IMR-90 (cell line): Measurements from ENCODE around the gene CUBN. TPM values are rescaled to one million over a fixed set of nuclear protein-coding genes. Genes with fewer than 3 reads are reported as not detected.

Experiments used
- ATAC-seq: fragments of 200-7000 bp; cut with Tn5 transposase; 2 replicates; pipeline ENCODE4 v1.9.1; 2020; ENCODE audit warnings: low read depth, mild to moderate bottlenecking, moderate library complexity
- BruUV-seq: library from RNA; stranded (reverse); fragments of 400-500 nt; replicated peaks from 2 replicates; lab custom pipeline; 2021; lab: Mats Ljungman, UMichigan
- CTCF ChIA-PET: fragments of 300-600 bp; formaldehyde crosslinking; extraction: SDS; loops from one replicate; lab custom pipeline; 2021; ENCODE audit warnings: antibody characterized with exemption; lab: Yijun Ruan, JAX
- POLR2A ChIA-PET: fragments of 300-600 bp; sonication (Branson Sonifier 250); formaldehyde crosslinking; loops from one replicate; lab custom pipeline; 2022; ENCODE audit warnings: antibody characterized with exemption; ENCODE audit not compliant: unreplicated experiment; lab: Charles Lee
- DNase-seq: peaks from one replicate; pipeline ENCODE4 v3.0.0; 2013
- H2AFZ ChIP-seq: replicated peaks from 2 replicates; pipeline ENCODE3; 2013; ENCODE audit warnings: low read length, mild to moderate bottlenecking; ENCODE audit not compliant: poor library complexity
- H2AK5ac ChIP-seq: 2 replicates; pipeline ENCODE4 v1.6.1; 2013; ENCODE audit warnings: low read depth, low read length, inconsistent platforms
- H2AK9ac ChIP-seq: replicated peaks from 2 replicates; pipeline ENCODE3; 2013; ENCODE audit warnings: mild to moderate bottlenecking, low read depth, low read length, moderate library complexity; ENCODE audit not compliant: poor library complexity
- H2BK120ac ChIP-seq: 2 replicates; pipeline ENCODE4 v1.6.1; 2013; ENCODE audit warnings: low read depth, low read length, inconsistent platforms
- H2BK15ac ChIP-seq: 3 replicates; pipeline ENCODE4 v1.6.1; 2013; ENCODE audit warnings: low read depth, low read length, inconsistent platforms
- H2BK20ac ChIP-seq: 2 replicates; pipeline ENCODE4 v1.6.1; 2013; ENCODE audit warnings: low read depth, mild to moderate bottlenecking, inconsistent platforms, low read length, moderate library complexity
- H2BK5ac ChIP-seq: 2 replicates; pipeline ENCODE4 v1.6.1; 2013; ENCODE audit warnings: mild to moderate bottlenecking, low read depth, low read length, inconsistent platforms; ENCODE audit not compliant: poor library complexity, severe bottlenecking
- H3K14ac ChIP-seq: replicated peaks from 2 replicates; pipeline ENCODE4 v1.6.1; 2013; ENCODE audit warnings: low read depth, low read length, inconsistent platforms
- H3K18ac ChIP-seq: 2 replicates; pipeline ENCODE4 v1.6.1; 2013; ENCODE audit warnings: low read depth, low read length, control low read depth
- H3K23ac ChIP-seq: 2 replicates; pipeline ENCODE4 v1.6.1; 2013; ENCODE audit warnings: low read depth, low read length, inconsistent platforms
- H3K27ac ChIP-seq: 2 replicates; pipeline ENCODE4 v1.5.1; 2013; ENCODE audit warnings: mild to moderate bottlenecking, control low read depth, low read length; ENCODE audit not compliant: insufficient read depth
- H3K27me3 ChIP-seq: 2 replicates; pipeline ENCODE4 v1.6.1; 2013; ENCODE audit warnings: low read length; ENCODE audit not compliant: control insufficient read depth, insufficient read depth
- H3K36me3 ChIP-seq: 2 replicates; pipeline ENCODE4 v1.6.1; 2013; ENCODE audit warnings: low read length, mixed read lengths; ENCODE audit not compliant: control insufficient read depth, insufficient read depth
- H3K4ac ChIP-seq: 2 replicates; pipeline ENCODE4 v1.6.1; 2013; ENCODE audit warnings: low read depth, low read length, inconsistent platforms
- H3K4me1 ChIP-seq: 2 replicates; pipeline ENCODE4 v1.6.1; 2013; ENCODE audit warnings: low read length, mixed read lengths; ENCODE audit not compliant: control insufficient read depth, insufficient read depth
- H3K4me2 ChIP-seq: 2 replicates; pipeline ENCODE4 v1.6.1; 2013; ENCODE audit warnings: low read depth, mild to moderate bottlenecking, control low read depth, low read length, moderate library complexity
- H3K4me3 ChIP-seq: 2 replicates; pipeline ENCODE4 v1.5.1; 2013; ENCODE audit warnings: low read depth, mild to moderate bottlenecking, control low read depth, low read length, moderate library complexity; ENCODE audit not compliant: insufficient read depth
- H3K56ac ChIP-seq: 2 replicates; pipeline ENCODE4 v1.6.1; 2013; ENCODE audit warnings: low read length, inconsistent platforms; ENCODE audit not compliant: insufficient read depth; ENCODE audit errors: extremely low read depth
- H3K79me1 ChIP-seq, 2 experiments: 2 replicates each; pipeline ENCODE4 v1.6.1; 2013; ENCODE audit warnings: low read length in 2 of 2, inconsistent platforms in 1 of 2, low read depth in 1 of 2
- H3K9ac ChIP-seq: 2 replicates; pipeline ENCODE4 v1.6.1; 2013; ENCODE audit warnings: low read depth, low read length, control low read depth
- H3K9me1 ChIP-seq: 2 replicates; pipeline ENCODE4 v1.6.1; 2013; ENCODE audit warnings: low read length, inconsistent platforms; ENCODE audit not compliant: insufficient read depth
- H3K9me3 ChIP-seq: 2 replicates; pipeline ENCODE4 v1.6.1; 2013; ENCODE audit warnings: low read length; ENCODE audit not compliant: control insufficient read depth, insufficient read depth
- H4K20me1 ChIP-seq: 2 replicates; pipeline ENCODE4 v1.6.1; 2013; ENCODE audit warnings: low read length, inconsistent platforms; ENCODE audit not compliant: insufficient read depth
- H4K5ac ChIP-seq: 2 replicates; pipeline ENCODE4 v1.6.1; 2013; ENCODE audit warnings: mild to moderate bottlenecking, low read depth, low read length, control low read depth
- H4K8ac ChIP-seq, 2 experiments: 2 replicates each; pipeline ENCODE4 v1.6.1; 2013; ENCODE audit warnings: low read depth in 2 of 2, low read length in 2 of 2, control low read depth in 1 of 2, inconsistent platforms in 1 of 2
- H4K91ac ChIP-seq: 2 replicates; pipeline ENCODE4 v1.6.1; 2013; ENCODE audit warnings: low read depth, low read length, inconsistent platforms; ENCODE audit not compliant: insufficient read depth
- CHD1 ChIP-seq: IDR thresholded peaks from 2 replicates; pipeline ENCODE4 v1.6.1; 2012; ENCODE audit warnings: low read depth, low read length, improper control_type of control experiment
- RFX5 ChIP-seq: IDR thresholded peaks from 2 replicates; pipeline ENCODE4 v1.8.0; 2012; ENCODE audit warnings: low read depth, mild to moderate bottlenecking, low read length, moderate library complexity
- WGBS, 2 experiments: methylation state at CpG; one replicate each; pipeline versions ENCODE4 v1.1.5 to v1.1.7; 2013; ENCODE audit warnings: missing lambda C conversion rate in 2 of 2; ENCODE audit not compliant: insufficient read length in 1 of 2; ENCODE audit errors: extremely low coverage in 2 of 2; 5-methylcytosine and 5-hydroxymethylcytosine counted together
- dilution Hi-C: fragments of 300-500 bp; cut with HindIII; formaldehyde crosslinking; loops from one replicate; pipeline ENCODE4 v1.14.3; 2018; ENCODE audit warnings: low sequenced_read_pairs; ENCODE audit not compliant: unreplicated experiment
- in situ Hi-C: fragments of 300-500 bp; cut with MboI; formaldehyde crosslinking; loops from 3 replicates; pipeline ENCODE4 v1.14.3; 2019; ENCODE audit warnings: low sequenced_read_pairs, inconsistent platforms, mixed read lengths
- intact Hi-C: fragments of 100-400 bp; cut with micrococcal nuclease; formaldehyde crosslinking; loops from 2 replicates; pipeline ENCODE4 v1.10.0; 2022
- polyA plus RNA-seq, 3 experiments: library from polyadenylated mRNA; depleted of rRNA; stranded (reverse); fragments of >200 nt; gene quantifications; 2 replicates each; pipeline ENCODE4 v1.2.3, GENCODE V29; 2012; ENCODE audit warnings: low replicate concordance in 1 of 3
- total RNA-seq: library from RNA; depleted of rRNA; stranded (reverse); fragments of >200 nt; gene quantifications from 2 replicates; pipeline ENCODE4 v1.2.3, GENCODE V29; 2012

The CUBN gene
- total and polyA plus RNA-seq, 2 of the 4 experiments (the other 2 are of a cell fraction): 0.19 to 0.54 TPM

- H3K23ac ChIP-seq: no peak overlapping the region
- no peaks in the 10 kb centered on the region for H3K79me1 ChIP-seq
- H3K27me3 ChIP-seq: no peaks in the 10 kb centered on the region
- in situ Hi-C loops: no loop called here
- no peak overlapping the region for H2BK20ac ChIP-seq
- no peaks in the 10 kb centered on the region for H3K9me1 ChIP-seq
- H3K27ac ChIP-seq: no peak overlapping the region
- H2BK120ac ChIP-seq: no peak overlapping the region
- no peak overlapping the region for H3K9ac ChIP-seq
- H4K8ac ChIP-seq: no peak overlapping the region
- H3K4ac ChIP-seq: no peak overlapping the region
- H3K14ac ChIP-seq: no peak overlapping the region
- BruUV-seq: no TSS peak
- no CpG with 5 or more reads among the region's 1 CpG for WGBS, 2 experiments
- intact Hi-C loops: no loop called here
- ChIA-PET POLR2A (no interaction called here), CTCF (no interaction called here)
- no peak overlapping the region for H2AK9ac ChIP-seq
- H2BK5ac ChIP-seq: no peak overlapping the region
- no peak for DNase-seq
- ATAC-seq: no peak
- no peak overlapping the region for H2AK5ac ChIP-seq
- no peaks in the 10 kb centered on the region for H3K9me3 ChIP-seq
- H4K5ac ChIP-seq: peak overlapping the region; percentile 29; the same call in 1 of the 2 replicates
- no peaks in the 10 kb centered on the region; the same call in 1 of the 2 replicates for H3K4me1 ChIP-seq
- H3K4me2 ChIP-seq: peak overlapping the region; percentile 10; the same call in 1 of the 2 replicates
- no peaks in the 10 kb centered on the region for H3K36me3 ChIP-seq
- no peaks in the 10 kb centered on the region for H4K20me1 ChIP-seq
- TF ChIP-seq CHD1: no peak
- TF ChIP-seq RFX5: no peak
- dilution Hi-C loops: no loop called here
- H2AFZ ChIP-seq: peak overlapping the region; percentile 53
- no peak overlapping the region for H3K4me3 ChIP-seq
- H2BK15ac ChIP-seq: no peak overlapping the region
- no peak overlapping the region; the same call in 1 of the 2 replicates for H3K18ac ChIP-seq
- no peak overlapping the region for H4K91ac ChIP-seq
- H3K56ac ChIP-seq: no peak overlapping the region
These were observed 227.0 kb downstream of the CUBN start for GRCh38 chr10:16902606-16903005.
